GM19099 (cell line): ENCODE measurements around the gene C2CD4A.

Experiments
- POLR2A ChIP-seq: IDR thresholded peaks from 3 replicates; pipeline ENCODE4 v1.6.1; 2011; ENCODE audit warnings: low read depth; ENCODE audit not compliant: insufficient read length; ENCODE audit errors: extremely low read depth

C2CD4A gene

DNA sequence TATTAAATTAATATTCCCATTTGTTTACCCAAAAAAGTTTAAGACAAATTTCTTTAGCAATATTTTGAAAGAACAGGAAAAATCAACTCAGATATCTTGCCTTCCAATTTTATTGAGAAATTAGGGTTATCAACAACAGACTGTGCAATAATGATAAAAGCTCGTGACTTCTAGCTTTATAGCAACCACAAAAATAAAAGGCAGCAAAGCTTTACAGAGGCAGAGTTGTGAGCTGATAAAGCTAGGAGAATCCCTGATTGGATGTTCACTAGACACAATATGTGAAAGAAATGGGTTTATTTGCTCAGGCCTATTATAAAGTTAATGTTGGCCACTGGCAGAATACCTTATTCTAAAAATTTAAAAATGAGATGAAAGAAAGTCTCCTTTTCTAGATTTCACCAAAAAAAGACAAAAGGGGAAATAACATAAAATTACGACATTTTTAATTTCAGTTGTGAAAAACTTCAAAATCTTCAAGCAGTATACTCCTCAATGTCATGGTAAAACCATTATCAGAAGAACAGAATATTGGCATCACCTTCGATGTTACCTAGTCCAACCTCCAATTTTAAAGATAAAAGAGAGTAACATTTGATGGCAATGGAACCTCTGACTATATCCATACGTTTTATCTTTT lies 9.3 kb upstream of the C2CD4A start:
- no peak for TF ChIP-seq POLR2A

DNA sequence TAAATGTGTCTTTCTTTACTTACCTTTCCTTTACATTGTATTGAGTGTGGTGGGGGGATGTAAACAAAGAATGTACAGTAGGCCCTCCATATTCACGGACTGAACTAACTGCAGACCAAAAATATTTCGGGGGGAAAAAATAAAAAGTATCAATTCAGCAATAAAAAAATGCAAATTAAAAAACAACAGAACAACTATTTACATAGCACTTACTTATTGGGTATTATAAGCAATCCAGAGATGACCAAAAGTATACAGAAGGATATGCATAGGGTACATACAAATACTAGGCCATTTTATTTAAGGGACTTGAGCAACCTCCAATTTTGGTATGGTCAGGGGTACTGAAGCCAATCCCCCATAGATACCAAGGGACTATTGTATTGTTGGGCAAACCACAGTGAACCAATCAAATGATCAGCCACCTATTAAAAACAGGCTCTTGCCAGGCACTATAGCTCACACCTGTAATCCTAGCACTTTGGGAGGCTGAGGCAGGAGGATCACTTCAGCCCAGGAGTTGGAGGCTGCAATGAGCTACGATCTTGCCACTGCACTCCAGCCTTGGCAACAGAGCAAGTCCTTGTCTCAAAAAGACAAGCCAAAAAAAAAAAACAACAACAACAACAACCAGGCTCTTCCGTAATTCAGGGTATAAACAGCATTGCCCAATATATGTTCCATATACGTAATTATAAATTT lies 8.3 kb upstream of the C2CD4A start:
- TF ChIP-seq POLR2A = no peak

DNA sequence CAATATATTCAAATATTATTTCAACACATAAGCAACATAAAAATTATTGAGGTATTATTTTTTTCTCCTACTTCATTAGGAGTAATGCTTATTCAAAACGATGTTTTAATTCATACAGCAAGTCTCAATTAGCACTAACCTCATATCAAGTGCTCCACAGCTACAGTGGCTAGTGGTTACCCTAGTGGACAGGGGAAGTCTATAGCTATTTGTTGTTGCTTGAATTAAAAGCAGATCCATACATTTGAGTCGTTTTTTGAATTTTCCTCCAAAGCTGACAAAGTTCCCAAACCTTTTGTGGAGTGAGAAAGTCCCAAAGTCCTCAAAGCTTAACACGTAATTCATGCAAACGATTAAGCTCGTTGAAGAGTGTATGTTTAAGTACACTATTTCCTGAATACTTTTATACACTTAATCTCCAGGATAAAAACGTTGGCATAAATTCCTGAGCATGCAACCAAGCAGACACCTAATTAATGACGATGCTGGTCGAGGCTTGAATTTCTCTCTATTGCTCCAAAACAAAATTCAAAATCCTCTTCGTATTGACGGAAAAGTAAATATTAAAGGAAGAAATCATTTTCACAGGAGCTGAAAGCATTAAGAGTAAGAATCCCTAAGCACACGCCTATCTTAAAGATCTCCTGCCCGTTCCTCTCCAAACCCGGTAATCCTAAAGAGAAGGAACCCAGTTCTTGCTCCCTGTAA lies 7.5 kb upstream of the C2CD4A start:
- no peak for TF ChIP-seq POLR2A

DNA sequence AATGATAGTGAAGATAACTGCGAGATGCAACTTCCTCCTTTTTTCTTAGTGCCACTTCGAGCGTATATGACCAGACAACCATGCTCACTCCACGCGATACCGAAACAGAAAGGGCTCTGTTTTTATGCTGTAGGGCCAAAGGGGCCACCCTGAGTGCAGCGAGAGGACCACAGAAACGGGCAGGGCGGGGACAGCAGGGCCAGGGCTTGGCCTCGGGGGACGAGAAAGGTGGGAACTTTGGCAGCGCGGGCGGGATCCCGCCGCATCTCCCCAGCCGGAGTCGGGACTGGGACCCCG lies 7.0 kb upstream of the C2CD4A start:
- no peak for TF ChIP-seq POLR2A

DNA sequence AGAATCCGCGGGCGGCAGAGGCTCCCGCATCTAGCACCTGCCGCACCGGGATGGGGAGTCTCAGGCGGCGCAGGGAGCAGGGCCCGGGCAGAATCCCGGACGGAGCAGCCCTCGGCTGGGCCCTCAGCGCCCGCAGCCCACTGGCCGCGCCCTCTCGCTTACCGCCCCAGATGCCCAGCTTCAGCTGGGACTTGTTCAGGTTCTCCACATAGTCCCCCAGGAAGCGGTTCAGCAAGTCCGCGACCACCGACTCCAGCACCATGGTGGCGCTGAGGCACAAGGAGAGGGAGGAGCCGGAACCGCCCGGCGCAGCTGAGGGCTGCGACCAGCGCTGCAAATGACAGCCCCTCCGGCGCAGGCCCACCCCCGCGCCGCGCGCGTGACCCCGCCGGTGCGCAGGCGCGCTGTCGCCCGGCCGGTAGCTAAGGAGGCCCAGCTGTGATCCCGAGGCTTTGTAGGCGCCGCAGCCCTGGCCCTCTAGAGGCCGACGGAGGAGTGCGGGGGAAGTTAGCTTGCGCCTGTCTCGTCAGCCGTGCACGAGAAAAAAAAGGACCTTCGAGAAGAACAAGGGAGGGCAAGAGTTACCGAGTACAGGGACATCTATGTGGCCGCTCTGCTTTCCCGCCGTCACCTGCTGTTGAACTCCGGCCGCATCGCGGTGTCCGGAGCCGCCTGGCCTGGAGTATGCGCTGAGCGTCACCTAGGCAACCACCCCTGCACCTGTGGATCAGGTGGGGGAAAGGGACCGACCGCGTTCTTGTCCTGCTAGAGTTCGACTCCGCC lies 6.5 kb upstream of the C2CD4A start, which contains the start of gene VPS13C:
Gene VPS13C (minus strand): TSS at position 335 of the 783 bp plus-strand sequence. CDS start 73 bp downstream, at position 262.
- peak; percentile 91 for TF ChIP-seq POLR2A

DNA sequence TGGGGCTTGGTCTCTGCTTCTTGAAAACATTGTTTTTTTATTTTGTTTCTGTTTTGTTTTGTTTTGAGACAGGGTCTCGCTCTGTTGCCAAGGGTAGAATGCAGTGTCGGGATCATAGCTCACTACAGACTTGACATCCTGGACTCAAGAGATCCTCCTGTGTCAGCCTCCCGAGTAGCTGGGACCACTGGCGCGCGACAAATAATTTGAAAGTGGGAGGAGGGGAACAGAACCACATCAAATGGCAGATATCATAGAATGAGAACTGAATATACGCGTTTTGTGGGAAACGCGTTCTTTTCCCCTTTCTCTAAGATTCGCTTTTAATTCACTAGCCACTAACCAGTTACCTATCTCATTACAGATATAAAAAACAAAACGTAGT lies 5.9 kb upstream of the C2CD4A start:
- no peak for TF ChIP-seq POLR2A

DNA sequence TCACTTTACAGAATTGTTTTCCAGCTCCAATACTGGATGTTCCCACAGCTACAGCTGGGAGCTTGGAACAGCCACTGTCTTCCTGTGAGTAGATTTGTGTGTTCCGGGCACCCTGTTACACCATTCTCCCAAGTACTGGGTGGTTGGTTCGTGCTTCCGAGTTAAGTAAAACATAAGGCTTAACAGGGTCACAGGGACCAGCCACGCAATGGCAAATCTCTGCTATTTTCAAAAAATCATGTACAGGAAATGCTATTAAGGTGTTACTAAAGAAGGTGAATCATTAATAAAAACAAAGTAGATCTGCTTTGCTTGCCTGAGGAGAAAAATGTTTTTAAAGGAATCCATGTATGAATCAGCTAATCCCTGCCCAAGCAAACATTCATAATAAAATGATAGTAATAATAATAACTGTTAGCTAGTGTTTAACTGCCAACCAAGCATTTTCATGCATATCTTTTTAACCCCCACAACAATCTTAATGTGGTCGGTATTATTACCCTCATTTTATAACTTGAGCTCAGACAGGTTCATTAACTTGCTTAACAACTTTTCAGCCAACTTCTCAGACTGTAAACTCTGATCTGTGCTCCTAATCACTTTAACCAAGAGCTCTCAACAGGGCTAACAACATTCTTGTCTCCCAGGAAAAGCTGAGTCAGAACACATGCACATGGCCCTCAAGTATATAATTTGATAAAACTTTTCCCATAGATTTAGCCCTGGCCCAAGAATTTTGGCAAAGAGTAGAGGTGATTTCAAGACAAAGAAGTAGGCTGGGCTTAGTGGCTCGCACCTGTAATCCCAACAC lies 2.7 kb upstream of the C2CD4A start:
- no peak for TF ChIP-seq POLR2A

DNA sequence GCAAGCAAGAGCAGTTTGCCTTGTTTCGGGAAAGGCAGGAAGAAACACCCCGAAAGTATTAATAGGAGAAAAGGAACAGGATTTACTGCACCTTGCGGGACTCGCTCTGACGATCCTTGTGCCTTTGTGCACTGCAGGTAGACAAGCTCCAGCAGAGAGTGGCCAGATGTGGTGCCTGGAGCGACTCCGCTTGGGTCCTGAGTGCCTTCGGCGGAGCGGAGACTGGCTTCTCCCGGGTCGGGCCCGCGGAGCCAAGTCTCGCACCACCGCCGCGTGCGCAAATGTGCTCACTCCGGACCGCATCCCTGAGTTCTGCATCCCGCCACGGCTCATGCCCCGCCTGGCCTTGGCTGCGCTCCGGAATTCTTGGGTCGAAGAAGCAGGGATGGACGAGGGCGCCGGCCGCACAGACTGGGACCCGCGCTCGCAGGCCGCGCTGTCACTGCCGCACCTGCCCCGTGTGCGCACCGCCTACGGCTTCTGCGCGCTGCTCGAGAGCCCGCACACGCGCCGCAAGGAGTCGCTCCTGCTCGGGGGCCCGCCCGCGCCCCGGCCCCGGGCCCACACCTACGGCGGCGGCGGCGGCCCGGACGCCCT lies 769 bp downstream of the C2CD4A start:
- TF ChIP-seq POLR2A = no peak

DNA sequence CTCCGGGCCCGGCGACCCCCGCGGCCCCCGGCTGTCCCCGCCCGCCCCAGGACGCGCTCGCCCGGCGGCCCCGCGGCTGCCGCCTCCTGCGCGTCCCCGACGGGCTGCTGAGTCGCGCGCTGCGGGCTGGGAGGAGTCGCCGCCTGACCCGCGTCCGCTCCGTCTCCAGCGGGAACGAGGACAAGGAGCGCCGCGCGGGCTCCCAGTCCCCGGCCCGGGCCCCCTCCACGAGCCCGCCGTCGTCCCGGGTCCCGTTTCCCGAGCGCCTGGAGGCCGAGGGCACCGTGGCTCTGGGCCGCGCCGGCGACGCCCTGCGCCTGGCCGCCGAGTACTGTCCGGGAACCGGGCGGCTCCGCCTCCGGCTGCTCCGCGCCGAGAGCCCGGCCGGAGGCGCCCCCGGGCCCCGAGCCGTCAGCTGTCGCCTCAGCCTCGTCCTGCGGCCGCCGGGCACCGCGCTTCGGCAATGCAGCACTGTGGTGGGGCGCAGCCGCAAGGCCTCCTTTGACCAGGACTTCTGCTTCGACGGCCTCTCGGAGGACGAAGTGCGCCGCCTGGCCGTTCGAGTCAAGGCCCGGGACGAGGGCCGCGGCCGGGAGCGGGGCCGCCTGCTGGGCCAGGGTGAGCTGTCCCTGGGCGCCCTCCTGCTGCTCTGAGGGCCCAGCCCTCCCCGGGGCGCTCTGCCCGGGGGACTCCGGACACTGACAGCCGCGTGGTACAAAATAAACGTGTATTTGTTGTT lies 1.5 kb downstream of the C2CD4A start:
- TF ChIP-seq POLR2A = no peak

DNA sequence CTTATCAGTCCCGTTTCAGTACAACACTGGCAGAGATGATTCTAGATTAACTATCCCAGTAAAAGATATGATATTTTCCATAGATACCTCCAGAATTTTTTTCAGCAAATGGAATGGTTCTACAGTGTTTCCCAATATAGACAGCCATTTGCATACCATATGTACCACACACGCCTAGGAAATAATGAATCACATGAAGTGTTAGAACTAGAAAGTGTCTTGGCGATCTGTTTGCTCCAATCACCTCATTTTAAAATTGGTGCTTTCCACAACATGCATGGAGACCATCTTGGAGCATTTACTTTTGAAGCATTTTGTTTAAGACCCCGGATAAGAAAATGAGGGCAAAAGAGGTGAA lies 2.0 kb downstream of the C2CD4A start:
- TF ChIP-seq POLR2A = no peak

DNA sequence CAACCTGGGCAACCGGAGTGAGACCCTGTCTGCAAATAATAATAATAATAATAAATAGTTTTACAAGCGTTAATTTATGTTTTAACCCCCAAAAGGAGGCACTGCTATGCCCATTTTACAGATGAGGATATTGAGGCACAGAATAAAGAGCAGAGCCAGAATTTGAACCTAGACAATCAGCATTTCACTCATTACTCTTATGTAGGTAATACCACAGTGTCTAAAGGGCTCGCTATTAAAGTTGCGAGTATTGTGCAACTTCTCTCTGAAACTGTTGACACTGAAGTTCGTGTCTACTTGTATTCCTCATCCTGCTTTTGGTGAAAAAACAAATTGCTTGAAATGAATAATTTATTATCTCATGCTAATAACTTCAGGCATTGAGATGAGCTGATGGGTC lies 2.8 kb downstream of the C2CD4A start:
- TF ChIP-seq POLR2A = no peak

DNA sequence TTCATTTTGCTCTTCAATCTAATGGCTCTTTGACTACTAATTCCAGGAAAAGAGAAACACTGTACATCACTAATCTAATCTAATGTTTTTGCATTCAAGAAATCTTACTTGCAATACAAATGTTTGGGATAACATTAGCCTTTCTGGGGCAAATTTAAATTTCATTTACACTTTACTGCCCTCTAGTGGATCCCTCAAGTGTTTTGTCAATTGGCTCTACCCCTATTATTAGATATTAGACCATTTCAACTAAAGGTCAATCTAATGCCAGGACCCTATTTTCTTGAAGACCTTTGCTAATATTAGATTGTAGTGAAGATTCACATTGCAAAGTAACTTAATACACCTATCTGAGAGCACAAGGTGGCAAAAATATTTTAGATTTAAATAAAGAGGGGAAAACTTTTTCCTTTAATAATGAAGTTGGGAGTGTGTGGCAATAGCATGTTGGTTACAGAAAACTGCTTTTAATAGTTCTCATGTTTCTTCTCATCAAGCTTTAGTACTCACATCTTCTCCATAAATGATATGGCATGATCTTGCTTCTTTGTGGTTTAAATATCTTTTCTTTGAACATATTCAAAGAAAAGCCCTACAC lies 5.0 kb downstream of the C2CD4A start:
- no peak for TF ChIP-seq POLR2A

DNA sequence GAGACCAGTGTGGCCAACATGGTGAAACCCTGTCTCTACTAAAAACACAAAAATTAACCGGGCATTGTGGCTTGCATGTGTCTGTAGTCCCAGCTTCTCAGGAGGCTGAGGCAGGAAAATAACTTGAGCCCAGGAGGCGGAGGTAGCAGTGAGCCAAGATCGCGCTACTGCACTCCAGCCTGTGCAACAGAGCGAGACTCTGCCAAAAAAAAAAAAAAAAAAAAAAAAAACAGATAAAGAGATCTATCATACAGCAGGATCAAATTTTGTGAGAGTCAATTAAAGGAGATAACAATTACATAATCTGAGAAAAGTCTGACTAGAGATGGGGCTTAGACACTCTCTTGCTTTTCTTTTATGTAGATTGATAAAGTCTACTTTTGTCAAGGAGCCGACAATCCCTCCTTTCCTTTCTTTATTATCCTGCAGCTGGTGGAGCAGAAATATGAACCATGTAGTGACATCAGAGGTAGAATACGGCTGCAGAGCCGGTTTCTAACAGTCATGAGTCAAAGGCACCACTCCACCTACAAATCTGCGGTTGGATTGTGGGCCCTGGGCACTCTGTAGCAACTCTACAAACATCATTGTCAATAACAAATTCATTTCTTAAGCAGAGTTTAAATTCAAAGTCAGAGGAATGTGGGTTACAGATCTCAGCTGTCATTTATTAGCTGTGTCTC lies 9.0 kb downstream of the C2CD4A start:
- no peak for TF ChIP-seq POLR2A
